ENCODE measurements around the gene ARHGAP45. TPM values are rescaled to one million over a fixed set of nuclear protein-coding genes. Genes with fewer than 3 reads are reported as not detected.
A peak's percentile ranks its signal among the peaks of the same experiment; 100 is the strongest.

Gene ARHGAP45
- total and polyA plus RNA-seq, 2 experiments from 2014 or later: 24.7 to 71.8 TPM

- peaks cover 4% of the 10 kb centered on the region; the same call in 1 of the 3 replicates for H3K36me3 Mint-ChIP-seq (ENCODE audit: low read depth)
- H3K9me3 Mint-ChIP-seq: no peaks in the 10 kb centered on the region
- no peak for ATAC-seq
- 0 out of 2 replicates have a peak, but pooled peaks cover 3% of the 10 kb centered on the region for H3K4me1 ChIP-seq (ENCODE audit: insufficient read depth)
- H3F3A ChIP-seq (replicated peaks; ENCODE audit: low read depth): no peaks in the 10 kb centered on the region; the same call in 1 of the 2 replicates
- DNase-seq (ENCODE audit: low spot score): no peak
- no peaks in the 10 kb centered on the region for H3K9me2 ChIP-seq (ENCODE audit: insufficient read depth)
- H3K27ac Mint-ChIP-seq: peak overlapping the region; percentile 41; the same call in 1 of the 2 replicates
- TF ChIP-seq NANOG (IDR thresholded peaks at IDR 0.05; ENCODE audit: borderline replicate concordance) (no peak), CREB1 (CRISPR knock-in tag; IDR thresholded peaks at IDR 0.05; ENCODE audit: low read depth) (no peak), POLR2AphosphoS5 (IDR thresholded peaks at IDR 0.05; ENCODE audit: low read depth) (no peak), EZH2 (IDR thresholded peaks at IDR 0.05; ENCODE audit: low read depth, unreplicated experiment) (no peak), ZNF462 (CRISPR knock-in tag; IDR thresholded peaks at IDR 0.05) (no peak), REST (IDR thresholded peaks at IDR 0.05; ENCODE audit: unreplicated experiment) (no peak), EZH2phosphoT487 (IDR thresholded peaks at IDR 0.05; ENCODE audit: unreplicated experiment) (no peak), ETS1 (IDR thresholded peaks at IDR 0.05) (no peak)
- H3K4me3 Mint-ChIP-seq: no peak overlapping the region
- no peaks in the 10 kb centered on the region for H3K79me2 ChIP-seq (replicated peaks; ENCODE audit: insufficient read depth)
- H3K4me3 ChIP-seq: no peak overlapping the region
- peaks cover 6% of the 10 kb centered on the region for H3K4me1 Mint-ChIP-seq
- H3K4me2 ChIP-seq: no peak overlapping the region
- H2AFZ ChIP-seq: no peak overlapping the region
- H4K20me1 ChIP-seq (replicated peaks; ENCODE audit: insufficient read depth): 0 out of 2 replicates have a peak, but pooled peaks cover 4% of the 10 kb centered on the region
- peaks cover 19% of the 10 kb centered on the region for H3K27me3 Mint-ChIP-seq (ENCODE audit: insufficient read depth, low read depth, poor library complexity)
- no peaks in the 10 kb centered on the region for H3K27me3 ChIP-seq (ENCODE audit: insufficient read depth)
- peak overlapping the region; percentile 55; the same call in 1 of the 2 replicates for H3K27ac ChIP-seq (ENCODE audit: low read depth)
- H3K36me3 ChIP-seq (ENCODE audit: insufficient read depth): no peaks in the 10 kb centered on the region
Measured at GRCh38 chr19:1136201-1136600, 69.2 kb downstream of the ARHGAP45 start.
